SK-N-SH (cell line): ENCODE results near the gene DDI2. TPM values are rescaled to one million over a fixed set of nuclear protein-coding genes. Genes with fewer than 3 reads are reported as not detected.

ENCODE experiments used
- CTCF ChIA-PET: fragments of 300-600, 350-600 bp; formaldehyde crosslinking; extraction: SDS; loops from one replicate; lab custom pipeline; 2021; lab: Yijun Ruan, JAX
- POLR2A ChIA-PET: fragments of 350-600 bp; sonication (Branson Sonifier 250); formaldehyde crosslinking; extraction: SDS; loops from one replicate; lab custom pipeline; 2020; ENCODE audit warnings: antibody characterized with exemption, inconsistent platforms; lab: Yijun Ruan, JAX
- DNase-seq: peaks from one replicate; pipeline ENCODE4 v3.0.0; 2012
- H2AFZ ChIP-seq: fragments of 200-600 bp; sonication (generic); 2 replicates; pipeline ENCODE4 v1.8.1; 2016; ENCODE audit warnings: antibody characterized with exemption, mild to moderate bottlenecking, low read depth
- H3F3A ChIP-seq: fragments of 200-600 bp; sonication (generic); replicated peaks from 2 replicates; pipeline ENCODE3; 2016; ENCODE audit warnings: antibody characterized with exemption, mild to moderate bottlenecking; ENCODE audit not compliant: insufficient read depth
- H3K27ac ChIP-seq, 2 experiments: fragments of 200-500 bp in 1 of 2; fragments of 200-600 bp in 1 of 2; sonication (Bioruptor generic) in 1 of 2; sonication (generic), shearing (Covaris generic) in 1 of 2; 2 replicates each; pipeline versions ENCODE4 v1.5.1 to v1.6.1; 2014 to 2016; ENCODE audit warnings: low read depth in 2 of 2, inconsistent platforms in 1 of 2, low read length in 1 of 2, mild to moderate bottlenecking in 1 of 2, mixed read lengths in 1 of 2
- H3K27me3 ChIP-seq: fragments of 200-600 bp; sonication (generic), shearing (Covaris generic); 2 replicates; pipeline ENCODE4 v1.6.1; 2016; ENCODE audit warnings: mixed run types; ENCODE audit not compliant: insufficient read depth
- H3K36me3 ChIP-seq, 2 experiments: fragments of 200-500 bp in 1 of 2; fragments of 200-600 bp in 1 of 2; sonication (Bioruptor generic) in 1 of 2; sonication (generic) in 1 of 2; replicated peaks in 1 of 2; 2 replicates each; pipeline versions ENCODE3 to v1.5.1; 2014 to 2016; ENCODE audit warnings: low read length in 1 of 2, mild to moderate bottlenecking in 1 of 2; ENCODE audit not compliant: insufficient read depth in 2 of 2, control insufficient read depth in 1 of 2
- H3K4me1 ChIP-seq, 2 experiments: fragments of 200-500 bp in 1 of 2; fragments of 200-600 bp in 1 of 2; sonication (Bioruptor generic) in 1 of 2; sonication (generic), shearing (Covaris generic) in 1 of 2; 2 replicates each; pipeline versions ENCODE4 v1.5.1 to v1.6.1; 2014 to 2016; ENCODE audit warnings: low read depth in 1 of 2, low read length in 1 of 2, mixed run types in 1 of 2; ENCODE audit not compliant: insufficient read depth in 2 of 2, control insufficient read depth in 1 of 2
- H3K4me2 ChIP-seq: fragments of 200-600 bp; sonication (generic), shearing (Covaris generic); 2 replicates; pipeline ENCODE4 v1.6.1; 2017; ENCODE audit warnings: mixed run types
- H3K4me3 ChIP-seq, 2 experiments: fragments of 200-500 bp in 1 of 2; fragments of 200-600 bp in 1 of 2; sonication (Bioruptor generic) in 1 of 2; sonication (generic), shearing (Covaris generic) in 1 of 2; 2 replicates each; pipeline versions ENCODE4 v1.5.1 to v1.8.1; 2014 to 2016; ENCODE audit warnings: low read depth in 2 of 2, inconsistent platforms in 1 of 2, low read length in 1 of 2, mild to moderate bottlenecking in 1 of 2, mixed read lengths in 1 of 2, moderate library complexity in 1 of 2
- H3K79me2 ChIP-seq: fragments of 200-600 bp; sonication (generic); 2 replicates; pipeline ENCODE4 v1.8.1; 2017; ENCODE audit warnings: mild to moderate bottlenecking; ENCODE audit not compliant: insufficient read depth
- H3K9ac ChIP-seq: fragments of 200-600 bp; sonication (generic); 2 replicates; pipeline ENCODE4 v1.6.1; 2017; ENCODE audit warnings: mixed run types
- H3K9me2 ChIP-seq: fragments of 200-600 bp; sonication (generic); 2 replicates; pipeline ENCODE4 v1.6.1; 2017; ENCODE audit warnings: mixed run types
- H3K9me3 ChIP-seq: fragments of 200-600 bp; sonication (generic); 2 replicates; pipeline ENCODE4 v1.6.1; 2017; ENCODE audit warnings: mixed run types, mild to moderate bottlenecking, moderate library complexity
- H4K20me1 ChIP-seq: fragments of 200-600 bp; sonication (generic); 2 replicates; pipeline ENCODE4 v1.6.1; 2017; ENCODE audit warnings: mild to moderate bottlenecking, mixed run types; ENCODE audit not compliant: insufficient read depth
- CHD2 ChIP-seq: fragments of 150-350 bp; IDR thresholded peaks from 2 replicates; pipeline ENCODE4 v1.6.1; 2018; ENCODE audit warnings: low read length; ENCODE audit not compliant: partially characterized antibody
- EP300 ChIP-seq, 2 experiments: IDR thresholded peaks; 2 replicates each; pipeline versions ENCODE4 v1.4.0 to v1.6.1; 2012; ENCODE audit warnings: borderline replicate concordance in 1 of 2, low read depth in 1 of 2, low read length in 1 of 2
- EZH2phosphoT487 ChIP-seq: fragments of 200-600 bp; sonication (generic); IDR thresholded peaks from 2 replicates; pipeline ENCODE4 v1.6.1; 2017; ENCODE audit warnings: low read depth, mixed run types, mild to moderate bottlenecking, antibody characterized with exemption, moderate library complexity, borderline replicate concordance
- GABPA ChIP-seq: IDR thresholded peaks from 2 replicates; pipeline ENCODE4 v1.4.0; 2012; ENCODE audit warnings: low read depth, mild to moderate bottlenecking
- MEF2A ChIP-seq: IDR thresholded peaks from 2 replicates; pipeline ENCODE4 v1.4.0; 2012; ENCODE audit warnings: low read depth, borderline replicate concordance
- MXI1 ChIP-seq: IDR thresholded peaks from 2 replicates; pipeline ENCODE4 v1.6.1; 2012; ENCODE audit warnings: mild to moderate bottlenecking, low read depth, low read length, improper control_type of control experiment
- NRF1 ChIP-seq: IDR thresholded peaks from 2 replicates; pipeline ENCODE4 v1.6.1; 2012; ENCODE audit warnings: low read depth, mild to moderate bottlenecking, low read length
- PBX3 ChIP-seq: IDR thresholded peaks from 2 replicates; pipeline ENCODE4; 2012
- POLR2AphosphoS5 ChIP-seq: IDR thresholded peaks from 2 replicates; pipeline ENCODE4 v1.6.1; 2012; ENCODE audit warnings: low read depth, low read length
- RAD21 ChIP-seq: IDR thresholded peaks from 2 replicates; pipeline ENCODE4 v1.6.1; 2012; ENCODE audit warnings: mild to moderate bottlenecking, low read length
- RFX5 ChIP-seq: IDR thresholded peaks from 2 replicates; pipeline ENCODE4 v1.6.1; 2012; ENCODE audit warnings: mild to moderate bottlenecking, improper control_type of control experiment, low read length
- TAF1 ChIP-seq: IDR thresholded peaks from 2 replicates; pipeline ENCODE4 v1.6.1; 2012; ENCODE audit warnings: low read depth, mild to moderate bottlenecking, low read length, moderate library complexity, borderline replicate concordance
- TCF12 ChIP-seq: IDR thresholded peaks from 2 replicates; pipeline ENCODE4 v1.4.0; 2012
- WGBS: methylation state at CpG from one replicate; pipeline ENCODE4 v1.1.6; 2017; ENCODE audit warnings: low lambda C conversion rate; 5-methylcytosine and 5-hydroxymethylcytosine counted together
- polyA plus RNA-seq, 3 experiments: library from polyadenylated mRNA; depleted of rRNA; stranded (reverse); fragments of >200 nt; gene quantifications; 2 replicates each; pipeline ENCODE4 v1.2.3, GENCODE V29; 2012
- TF ChIP-seq, protein P1 (sequence below): fragments of 150-350 bp; IDR thresholded peaks from 2 replicates; pipeline ENCODE4 v1.6.1; 2016; ENCODE audit warnings: mild to moderate bottlenecking, low read depth, low read length
- TF ChIP-seq, protein P2 (sequence below): fragments of 200-600 bp; sonication (generic); IDR thresholded peaks from 2 replicates; pipeline ENCODE4 v1.6.1; 2017; ENCODE audit warnings: antibody characterized with exemption, mild to moderate bottlenecking, moderate library complexity
- TF ChIP-seq, protein P3 (sequence below): IDR thresholded peaks from 2 replicates; pipeline ENCODE4 v1.4.0; 2012; ENCODE audit warnings: low read depth, borderline replicate concordance
- TF ChIP-seq, protein P4 (sequence below): IDR thresholded peaks from 2 replicates; pipeline ENCODE4 v1.6.1; 2012; ENCODE audit warnings: mild to moderate bottlenecking, low read depth, low read length, moderate library complexity

DDI2 gene
- polyA plus RNA-seq, 1 of the 3 experiments (the other 2 are of a cell fraction), result 2.8 TPM

DNA sequence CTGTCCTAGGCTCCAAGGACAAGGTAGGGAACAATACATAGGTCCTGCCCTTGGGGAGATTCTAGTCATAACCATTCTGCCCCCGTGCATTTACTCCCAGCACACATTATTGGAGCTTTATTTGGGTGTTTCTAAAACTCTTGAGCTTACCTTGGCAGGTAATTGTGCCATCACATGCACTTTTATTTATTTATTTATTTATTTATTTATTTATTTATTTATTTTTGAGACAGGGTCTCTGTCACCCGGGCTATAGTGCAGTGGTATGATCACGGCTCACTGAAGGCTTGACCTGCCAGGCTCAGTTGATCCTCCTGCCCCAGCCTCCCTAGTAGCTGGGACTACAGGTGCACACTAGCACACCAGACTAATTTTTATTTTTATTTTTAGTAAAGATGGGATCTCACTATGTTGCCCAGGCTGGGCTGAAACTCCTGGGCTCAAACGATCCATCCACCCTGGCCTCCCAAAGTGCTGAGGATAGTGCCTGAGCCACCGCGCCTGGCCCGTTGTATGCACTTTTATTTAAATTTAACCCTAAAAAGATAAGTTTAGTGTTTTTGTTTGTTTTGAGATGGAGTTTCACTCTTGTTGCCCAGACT is 41.6 kb upstream of the DDI2 start:
- no peak overlapping the region for H3K9ac ChIP-seq
- no peak overlapping the region for H2AFZ ChIP-seq
- ChIA-PET POLR2A (no interaction called here), CTCF (interaction anchor here (1.1 kb wide), 1 partner anchor 16 kb away, joined by 3 read pairs; no protein-coding TSS in a partner anchor)
- H3K4me1 ChIP-seq, result no peaks in the 10 kb centered on the region; a peak in 2 of 4 replicates
- DNase-seq, result no peak
- H3K9me2 ChIP-seq, result no peaks in the 10 kb centered on the region
- H3K4me2 ChIP-seq, result no peak overlapping the region
- WGBS, result 100% methylated on average over 7 of the region's 7 CpGs
- H3K27ac ChIP-seq, result no peak overlapping the region
- H3F3A ChIP-seq, result peaks cover 2% of the 10 kb centered on the region
- no peaks in the 10 kb centered on the region for H3K27me3 ChIP-seq
- H3K79me2 ChIP-seq, result no peaks in the 10 kb centered on the region
- no peak overlapping the region for H3K4me3 ChIP-seq
- TF ChIP-seq TAF1 (no peak), MXI1 (no peak), PBX3 (no peak), POLR2AphosphoS5 (no peak), EZH2phosphoT487 (no peak), RFX5 (no peak), NRF1 (no peak), MEF2A (no peak), RAD21 (no peak), TCF12 (no peak), GABPA (no peak), EP300 (IDR thresholded peaks at IDR 0.05; ENCODE audit: borderline replicate concordance in 1 of 2, low read depth in 1 of 2, low read length in 1 of 2) (no peak), CHD2 (no peak)
- TF ChIP-seq, protein P1, sequence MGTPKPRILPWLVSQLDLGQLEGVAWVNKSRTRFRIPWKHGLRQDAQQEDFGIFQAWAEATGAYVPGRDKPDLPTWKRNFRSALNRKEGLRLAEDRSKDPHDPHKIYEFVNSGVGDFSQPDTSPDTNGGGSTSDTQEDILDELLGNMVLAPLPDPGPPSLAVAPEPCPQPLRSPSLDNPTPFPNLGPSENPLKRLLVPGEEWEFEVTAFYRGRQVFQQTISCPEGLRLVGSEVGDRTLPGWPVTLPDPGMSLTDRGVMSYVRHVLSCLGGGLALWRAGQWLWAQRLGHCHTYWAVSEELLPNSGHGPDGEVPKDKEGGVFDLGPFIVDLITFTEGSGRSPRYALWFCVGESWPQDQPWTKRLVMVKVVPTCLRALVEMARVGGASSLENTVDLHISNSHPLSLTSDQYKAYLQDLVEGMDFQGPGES, result no peak
- TF ChIP-seq, protein P2, sequence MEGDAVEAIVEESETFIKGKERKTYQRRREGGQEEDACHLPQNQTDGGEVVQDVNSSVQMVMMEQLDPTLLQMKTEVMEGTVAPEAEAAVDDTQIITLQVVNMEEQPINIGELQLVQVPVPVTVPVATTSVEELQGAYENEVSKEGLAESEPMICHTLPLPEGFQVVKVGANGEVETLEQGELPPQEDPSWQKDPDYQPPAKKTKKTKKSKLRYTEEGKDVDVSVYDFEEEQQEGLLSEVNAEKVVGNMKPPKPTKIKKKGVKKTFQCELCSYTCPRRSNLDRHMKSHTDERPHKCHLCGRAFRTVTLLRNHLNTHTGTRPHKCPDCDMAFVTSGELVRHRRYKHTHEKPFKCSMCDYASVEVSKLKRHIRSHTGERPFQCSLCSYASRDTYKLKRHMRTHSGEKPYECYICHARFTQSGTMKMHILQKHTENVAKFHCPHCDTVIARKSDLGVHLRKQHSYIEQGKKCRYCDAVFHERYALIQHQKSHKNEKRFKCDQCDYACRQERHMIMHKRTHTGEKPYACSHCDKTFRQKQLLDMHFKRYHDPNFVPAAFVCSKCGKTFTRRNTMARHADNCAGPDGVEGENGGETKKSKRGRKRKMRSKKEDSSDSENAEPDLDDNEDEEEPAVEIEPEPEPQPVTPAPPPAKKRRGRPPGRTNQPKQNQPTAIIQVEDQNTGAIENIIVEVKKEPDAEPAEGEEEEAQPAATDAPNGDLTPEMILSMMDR, result no peak
- TF ChIP-seq, protein P3, sequence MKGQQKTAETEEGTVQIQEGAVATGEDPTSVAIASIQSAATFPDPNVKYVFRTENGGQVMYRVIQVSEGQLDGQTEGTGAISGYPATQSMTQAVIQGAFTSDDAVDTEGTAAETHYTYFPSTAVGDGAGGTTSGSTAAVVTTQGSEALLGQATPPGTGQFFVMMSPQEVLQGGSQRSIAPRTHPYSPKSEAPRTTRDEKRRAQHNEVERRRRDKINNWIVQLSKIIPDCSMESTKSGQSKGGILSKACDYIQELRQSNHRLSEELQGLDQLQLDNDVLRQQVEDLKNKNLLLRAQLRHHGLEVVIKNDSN, result no peak
- TF ChIP-seq, protein P4, sequence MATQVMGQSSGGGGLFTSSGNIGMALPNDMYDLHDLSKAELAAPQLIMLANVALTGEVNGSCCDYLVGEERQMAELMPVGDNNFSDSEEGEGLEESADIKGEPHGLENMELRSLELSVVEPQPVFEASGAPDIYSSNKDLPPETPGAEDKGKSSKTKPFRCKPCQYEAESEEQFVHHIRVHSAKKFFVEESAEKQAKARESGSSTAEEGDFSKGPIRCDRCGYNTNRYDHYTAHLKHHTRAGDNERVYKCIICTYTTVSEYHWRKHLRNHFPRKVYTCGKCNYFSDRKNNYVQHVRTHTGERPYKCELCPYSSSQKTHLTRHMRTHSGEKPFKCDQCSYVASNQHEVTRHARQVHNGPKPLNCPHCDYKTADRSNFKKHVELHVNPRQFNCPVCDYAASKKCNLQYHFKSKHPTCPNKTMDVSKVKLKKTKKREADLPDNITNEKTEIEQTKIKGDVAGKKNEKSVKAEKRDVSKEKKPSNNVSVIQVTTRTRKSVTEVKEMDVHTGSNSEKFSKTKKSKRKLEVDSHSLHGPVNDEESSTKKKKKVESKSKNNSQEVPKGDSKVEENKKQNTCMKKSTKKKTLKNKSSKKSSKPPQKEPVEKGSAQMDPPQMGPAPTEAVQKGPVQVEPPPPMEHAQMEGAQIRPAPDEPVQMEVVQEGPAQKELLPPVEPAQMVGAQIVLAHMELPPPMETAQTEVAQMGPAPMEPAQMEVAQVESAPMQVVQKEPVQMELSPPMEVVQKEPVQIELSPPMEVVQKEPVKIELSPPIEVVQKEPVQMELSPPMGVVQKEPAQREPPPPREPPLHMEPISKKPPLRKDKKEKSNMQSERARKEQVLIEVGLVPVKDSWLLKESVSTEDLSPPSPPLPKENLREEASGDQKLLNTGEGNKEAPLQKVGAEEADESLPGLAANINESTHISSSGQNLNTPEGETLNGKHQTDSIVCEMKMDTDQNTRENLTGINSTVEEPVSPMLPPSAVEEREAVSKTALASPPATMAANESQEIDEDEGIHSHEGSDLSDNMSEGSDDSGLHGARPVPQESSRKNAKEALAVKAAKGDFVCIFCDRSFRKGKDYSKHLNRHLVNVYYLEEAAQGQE, result no peak
- peaks cover 10 to 13% of the 10 kb centered on the region in 2 experiments for H3K36me3 ChIP-seq
- H3K9me3 ChIP-seq, result no peaks in the 10 kb centered on the region
- no peaks in the 10 kb centered on the region for H4K20me1 ChIP-seq
